ENCODE results near the gene SLC12A8. TPM values are rescaled to one million over a fixed set of nuclear protein-coding genes. Genes with fewer than 3 reads are reported as not detected.

The SLC12A8 gene
- total RNA-seq, 1 donor from 2014 or later, result 0.20 TPM

DNA sequence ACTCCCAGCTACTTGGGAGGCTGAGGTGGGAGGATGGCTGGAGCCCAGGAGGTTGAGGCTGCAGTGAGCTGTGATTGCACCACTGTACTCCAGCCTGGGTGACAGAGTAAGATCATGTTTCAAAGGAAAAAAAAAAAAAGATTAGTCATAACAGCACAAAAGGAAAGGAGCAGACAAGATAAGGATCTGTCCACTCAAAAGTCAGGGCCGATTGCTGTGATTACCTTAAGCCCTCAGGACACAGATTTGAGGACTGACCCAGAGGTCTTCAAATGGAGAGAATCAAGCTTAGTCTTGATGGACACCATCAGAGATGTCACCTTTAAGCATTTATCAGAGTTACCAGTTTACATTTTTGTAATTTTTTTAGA, 132.9 kb downstream of the SLC12A8 start:
- peak in 1 of 2 donors; percentile 35 for DNase-seq (ENCODE audit: low read depth in 2 of 2)

DNA sequence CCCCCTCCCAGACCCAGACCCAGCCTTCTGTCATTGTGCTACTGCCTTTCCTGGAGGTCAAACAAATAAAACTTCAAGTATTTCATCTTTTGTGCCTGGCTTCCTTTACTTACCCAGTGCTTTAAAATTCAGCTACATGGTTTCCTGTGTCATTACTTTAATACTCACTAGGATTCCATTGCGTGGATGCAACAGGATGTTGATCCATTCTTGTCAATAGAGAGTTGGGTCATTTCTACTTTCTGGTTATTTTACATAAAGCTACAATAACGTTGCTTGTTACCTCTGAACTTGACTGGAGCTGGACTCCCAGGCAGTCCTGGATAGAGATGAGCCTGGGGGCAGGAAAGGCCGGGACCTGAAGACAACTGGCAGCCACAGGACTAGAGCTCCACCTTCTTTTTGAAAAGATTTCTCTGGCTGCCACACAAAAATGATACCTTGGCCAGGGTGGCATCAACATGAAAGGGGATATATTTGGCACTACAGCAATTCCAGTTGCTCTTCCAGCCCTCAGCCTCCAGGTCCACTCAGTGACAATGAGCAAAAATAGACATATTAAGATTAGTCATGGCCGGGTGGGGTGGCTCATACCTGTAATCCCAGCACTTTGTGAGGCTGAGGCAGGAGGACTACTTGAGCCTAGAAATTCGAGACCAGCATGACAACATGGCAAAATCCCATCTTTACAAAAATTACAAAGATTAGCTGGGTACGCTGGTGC, 133.4 kb downstream of the SLC12A8 start:
- DNase-seq (ENCODE audit: low read depth in 2 of 2), result peak; percentile 8 to 48

- DNase-seq (ENCODE audit: low read depth in 2 of 2), result no peak
These were observed 134.7 kb downstream of the SLC12A8 start for GRCh38 chr3:125077864-125078263.

DNA sequence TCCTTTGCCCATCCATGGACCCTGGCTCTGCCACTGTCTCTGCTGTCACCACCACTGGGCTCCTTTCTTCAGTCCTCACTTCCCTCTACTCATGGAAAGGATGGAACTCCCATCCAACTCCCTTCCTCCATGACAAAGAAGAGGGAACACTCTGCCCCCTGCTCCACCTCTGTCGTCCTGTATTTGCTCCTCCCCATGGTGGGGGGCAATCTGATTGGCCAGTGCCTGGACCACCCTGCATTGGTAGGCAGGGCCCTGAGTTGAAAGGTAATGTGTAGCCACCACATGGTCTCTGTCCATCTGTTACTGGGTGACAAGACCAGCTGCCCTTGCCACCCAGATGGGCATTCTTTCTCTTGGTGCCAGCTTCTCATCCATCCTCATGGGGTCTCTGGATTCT, 136.1 kb downstream of the SLC12A8 start:
- no peak for DNase-seq (ENCODE audit: low read depth in 2 of 2)

DNA sequence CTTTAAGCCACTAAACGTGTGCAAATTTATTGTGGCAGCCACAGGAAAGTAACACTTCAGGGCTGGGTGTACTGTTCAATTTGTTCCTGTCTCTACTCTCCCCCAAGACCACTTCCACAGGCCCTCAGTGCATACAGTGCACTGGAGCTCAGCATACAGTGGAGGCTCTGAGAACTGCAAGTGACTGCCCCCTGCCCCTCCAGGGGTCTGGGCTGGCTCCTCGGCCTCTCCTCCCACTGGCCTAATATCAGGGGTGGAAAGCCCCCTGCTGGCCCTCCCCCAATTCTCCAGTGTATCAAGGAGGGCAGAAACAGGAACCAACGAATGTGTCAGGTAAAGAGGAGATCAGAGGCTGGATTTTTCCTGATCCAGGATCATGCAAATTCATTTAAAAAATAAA, 136.8 kb downstream of the SLC12A8 start:
- no peak for DNase-seq (ENCODE audit: low read depth in 2 of 2)

GRCh38 chr3:125073390-125073905, 139.1 kb downstream of the SLC12A8 start:
- no peak for DNase-seq (ENCODE audit: low read depth in 2 of 2)

- DNase-seq (ENCODE audit: low read depth in 2 of 2), result no peak
These were observed 139.7 kb downstream of the SLC12A8 start for GRCh38 chr3:125072749-125073389.

DNA sequence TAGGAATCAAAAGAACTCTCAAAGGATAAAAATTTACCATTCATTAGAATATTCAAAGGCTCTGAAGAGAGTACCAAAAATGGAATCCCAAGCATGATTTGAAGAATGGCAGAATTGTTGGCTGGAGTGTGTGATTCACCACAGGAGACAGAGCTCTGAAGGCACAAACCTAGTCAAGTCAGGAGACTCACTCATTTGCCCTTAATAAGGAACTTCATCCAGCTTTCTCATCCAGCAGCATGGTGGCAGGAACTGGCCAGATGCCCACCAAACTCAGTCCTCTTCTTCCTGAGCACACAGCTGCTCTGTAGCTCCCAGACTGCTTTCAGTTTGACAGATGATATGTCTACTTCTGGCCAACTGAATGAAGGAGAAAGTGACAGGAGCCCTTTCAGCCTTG, 140.2 kb downstream of the SLC12A8 start:
- DNase-seq (ENCODE audit: low read depth in 2 of 2), result peak; percentile 21 to 82

- no peak for DNase-seq (ENCODE audit: low read depth in 2 of 2)
These were observed 142.4 kb downstream of the SLC12A8 start for GRCh38 chr3:125069968-125070745.

GRCh38 chr3:125069452-125069851, 143.1 kb downstream of the SLC12A8 start:
- no peak for DNase-seq (ENCODE audit: low read depth in 2 of 2)

DNA sequence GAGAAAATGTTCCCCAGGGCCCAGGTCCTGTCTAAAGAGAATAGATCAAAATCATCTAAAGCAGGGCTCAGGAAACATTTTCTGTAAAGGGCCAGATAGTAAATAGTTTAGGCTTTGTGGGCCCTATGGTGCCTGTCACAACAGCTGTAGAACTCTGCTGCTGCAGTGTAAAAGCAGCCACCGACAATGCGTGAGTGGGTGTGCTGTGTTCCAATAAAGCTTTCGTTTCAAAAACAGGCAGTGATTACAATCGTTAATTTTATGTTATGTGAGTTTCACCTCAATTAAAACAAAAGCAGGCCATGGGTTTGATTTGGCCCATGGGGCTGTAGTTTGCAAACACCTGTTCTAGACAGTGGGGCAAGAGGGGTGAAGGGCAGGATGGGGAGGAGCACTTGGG, 144.3 kb downstream of the SLC12A8 start:
- DNase-seq (ENCODE audit: low read depth in 2 of 2), result no peak

- DNase-seq (ENCODE audit: low read depth in 2 of 2), result no peak
These were observed 145.3 kb downstream of the SLC12A8 start for GRCh38 chr3:125067225-125067624.

GRCh38 chr3:125062904-125063618, 149.5 kb downstream of the SLC12A8 start:
- peak; percentile 53 to 80 for DNase-seq (ENCODE audit: low read depth in 2 of 2)

DNA sequence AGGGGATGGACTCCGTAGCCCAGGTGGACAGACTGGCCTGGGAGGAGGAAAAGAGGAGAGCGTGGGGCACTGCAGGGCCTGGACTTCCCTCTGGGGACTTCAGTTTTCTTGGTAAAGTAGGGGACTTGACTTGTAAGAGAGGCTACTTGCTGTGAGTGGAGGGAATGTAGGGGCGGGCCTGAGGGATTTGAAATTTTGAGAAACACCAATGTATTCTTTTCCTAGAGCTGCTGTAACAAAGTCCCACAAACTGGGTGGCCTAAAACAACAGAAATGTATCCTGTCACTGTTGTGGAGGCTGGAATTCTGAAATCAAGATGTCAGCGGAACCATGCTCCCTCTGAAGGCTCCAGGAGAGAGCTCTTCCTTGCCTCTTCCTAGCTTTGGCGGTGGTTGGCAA, 150.9 kb downstream of the SLC12A8 start:
- no peak for DNase-seq (ENCODE audit: low read depth in 2 of 2)

DNA sequence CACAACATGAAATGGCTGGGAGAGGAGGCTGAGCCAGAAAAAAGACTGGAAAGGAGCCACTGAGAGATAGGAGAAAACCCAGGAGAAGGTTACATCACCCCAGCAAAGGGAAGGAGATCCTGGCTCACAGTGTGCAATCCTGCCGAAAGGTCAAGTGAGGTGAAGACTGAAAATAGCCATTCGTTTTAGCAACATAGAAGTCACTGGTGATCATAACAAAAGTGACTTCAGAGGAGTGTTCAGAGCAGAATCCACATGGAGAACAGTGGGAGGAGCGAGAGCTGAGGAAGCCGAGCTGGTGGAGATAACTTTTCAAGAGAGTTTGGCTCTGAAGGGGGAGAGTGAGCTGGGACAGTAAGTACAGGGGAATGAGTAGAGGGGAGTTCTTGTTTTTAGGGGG, 151.4 kb downstream of the SLC12A8 start:
- peak in 1 of 2 donors; percentile 54 for DNase-seq (ENCODE audit: low read depth in 2 of 2)

- peak in 1 of 2 donors; percentile 77 for DNase-seq (ENCODE audit: low read depth in 2 of 2)
These were observed 152.9 kb downstream of the SLC12A8 start for GRCh38 chr3:125059488-125060245.

DNA sequence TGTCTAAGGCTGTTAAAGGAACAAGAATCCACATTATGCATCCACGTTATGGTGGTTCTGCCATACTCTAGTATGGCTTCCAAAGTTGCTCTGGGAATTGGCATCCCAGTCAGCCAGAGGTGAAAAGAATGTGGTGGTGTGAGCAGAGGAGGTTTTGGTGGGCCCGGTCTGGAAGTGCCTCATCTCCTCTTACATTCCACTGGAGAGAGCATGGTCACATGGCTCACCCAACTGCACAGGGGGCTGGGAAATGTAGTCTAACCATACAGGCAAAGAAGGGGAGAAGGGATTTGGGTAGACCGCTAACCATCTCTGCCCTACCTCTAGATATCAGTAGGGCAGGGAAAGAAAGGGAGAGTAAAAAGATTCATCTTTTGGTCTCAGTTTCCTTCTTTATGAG, 153.6 kb downstream of the SLC12A8 start:
- no peak for DNase-seq (ENCODE audit: low read depth in 2 of 2)

DNA sequence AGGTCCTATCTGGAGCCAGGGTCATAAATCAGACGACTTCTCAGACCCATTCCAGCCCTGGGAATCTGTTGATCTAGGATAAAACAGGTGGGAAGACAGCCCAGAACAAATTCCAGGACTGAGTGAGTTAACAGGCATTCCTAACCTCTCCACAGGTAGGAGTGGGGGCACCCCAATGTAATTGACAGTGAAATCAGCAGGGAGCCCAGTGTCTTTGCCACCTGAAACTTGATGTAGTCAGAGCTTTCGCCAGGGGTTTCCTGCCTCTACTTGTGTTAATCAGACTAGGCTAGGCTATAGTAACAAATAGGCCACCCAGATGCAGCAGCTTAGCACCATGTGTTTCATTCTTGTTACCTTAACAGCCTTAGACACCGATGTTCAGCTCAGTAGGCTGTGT, 154.0 kb downstream of the SLC12A8 start:
- no peak for DNase-seq (ENCODE audit: low read depth in 2 of 2)

DNA sequence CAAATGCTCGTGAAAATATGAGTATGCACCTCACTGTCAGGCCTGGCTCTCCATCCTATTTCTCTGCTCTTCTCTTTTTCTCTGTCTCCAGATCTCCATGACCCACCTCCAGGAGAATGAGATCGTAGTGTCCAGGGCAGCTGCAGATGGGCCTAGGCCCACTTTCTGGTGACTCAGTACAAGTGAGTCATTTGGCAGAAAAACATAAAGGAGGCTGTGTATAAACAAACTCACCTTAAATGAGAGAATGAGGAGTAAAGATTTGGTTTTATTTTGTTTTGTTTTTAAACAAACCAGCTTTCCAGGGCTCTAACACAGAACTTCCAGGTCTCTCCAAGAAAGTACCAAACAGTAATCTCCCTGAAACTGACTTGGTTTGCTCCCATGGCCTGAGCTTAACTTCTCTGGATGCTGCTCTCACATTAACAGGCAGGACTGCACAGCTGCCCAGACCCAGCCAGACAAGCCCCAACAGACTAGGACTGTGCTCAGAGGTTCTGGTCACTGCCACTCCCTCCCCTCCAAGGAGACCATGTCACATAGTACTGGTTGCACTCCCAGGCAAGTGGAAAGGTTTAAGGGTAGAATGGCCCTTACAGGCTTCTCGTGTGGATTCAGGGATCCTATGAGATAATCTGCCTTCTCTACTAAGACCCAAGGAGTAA, 155.2 kb downstream of the SLC12A8 start:
- DNase-seq (ENCODE audit: low read depth in 2 of 2), result peak in 1 of 2 donors; percentile 85
